Hepatocyte (in vitro differentiated cells): Measurements from ENCODE around the gene RPTOR. TPM values are rescaled to one million over a fixed set of nuclear protein-coding genes. Genes with fewer than 3 reads are reported as not detected.

ENCODE experiments used
- DNase-seq: peaks from one replicate; pipeline ENCODE4 v3.0.0-alpha.2; 2016; ENCODE audit warnings: low spot score
- H2AFZ ChIP-seq: fragments of 200-600 bp; sonication (generic); 2 replicates; pipeline ENCODE4 v1.6.0; 2016; ENCODE audit warnings: antibody characterized with exemption, mild to moderate bottlenecking
- H3K27ac ChIP-seq: fragments of 200-600 bp; sonication (generic); 2 replicates; pipeline ENCODE4 v1.5.1; 2016; ENCODE audit warnings: mild to moderate bottlenecking
- H3K27me3 ChIP-seq: fragments of 200-600 bp; sonication (generic); 2 replicates; pipeline ENCODE4 v1.6.1; 2016
- H3K36me3 ChIP-seq: fragments of 200-600 bp; sonication (generic); replicated peaks from 2 replicates; pipeline ENCODE4 v1.5.1; 2016; ENCODE audit warnings: low read depth; ENCODE audit not compliant: insufficient read depth
- H3K4me1 ChIP-seq: fragments of 200-600 bp; sonication (generic); 2 replicates; pipeline ENCODE4 v1.5.1; 2016; ENCODE audit warnings: mild to moderate bottlenecking, moderate library complexity; ENCODE audit not compliant: insufficient read depth
- H3K4me2 ChIP-seq: fragments of 200-600 bp; sonication (generic); 2 replicates; pipeline ENCODE4 v1.6.0; 2016
- H3K4me3 ChIP-seq: fragments of 200-600 bp; sonication (generic); 2 replicates; pipeline ENCODE4 v1.5.1; 2016; ENCODE audit warnings: mild to moderate bottlenecking
- H3K79me2 ChIP-seq: fragments of 200-600 bp; sonication (generic); 2 replicates; pipeline ENCODE4 v1.6.0; 2017; ENCODE audit warnings: mild to moderate bottlenecking
- H3K9me2 ChIP-seq: fragments of 200-600 bp; sonication (generic); replicated peaks from 2 replicates; pipeline ENCODE4 v1.6.0; 2017; ENCODE audit warnings: mild to moderate bottlenecking; ENCODE audit not compliant: insufficient read depth
- H3K9me3 ChIP-seq: fragments of 200-600 bp; sonication (generic); 2 replicates; pipeline ENCODE4 v1.5.1; 2016; ENCODE audit warnings: low read depth, mild to moderate bottlenecking
- H4K20me1 ChIP-seq: fragments of 200-600 bp; sonication (generic); 2 replicates; pipeline ENCODE4 v1.6.0; 2016; ENCODE audit warnings: mild to moderate bottlenecking; ENCODE audit not compliant: insufficient read depth, poor library complexity, severe bottlenecking
- CTCF ChIP-seq: fragments of 200-600 bp; sonication (generic); IDR thresholded peaks from 2 replicates; pipeline ENCODE4 v1.5.1; 2016; ENCODE audit warnings: antibody characterized with exemption, mild to moderate bottlenecking; ENCODE audit not compliant: poor library complexity
- EZH2 ChIP-seq: fragments of 200-600 bp; sonication (generic); IDR thresholded peaks from 2 replicates; pipeline ENCODE4 v1.6.1; 2016; ENCODE audit warnings: antibody characterized with exemption, mild to moderate bottlenecking, borderline replicate concordance
- EZH2phosphoT487 ChIP-seq: fragments of 200-600 bp; sonication (generic); IDR thresholded peaks from one replicate; pipeline ENCODE4 v1.6.1; 2018; ENCODE audit warnings: antibody characterized with exemption, mild to moderate bottlenecking, low read depth, moderate library complexity; ENCODE audit not compliant: unreplicated experiment, severe bottlenecking
- WGBS: methylation state at CpG from one replicate; pipeline ENCODE4 v1.1.6; 2016; ENCODE audit warnings: low lambda C conversion rate; ENCODE audit errors: missing lambda C conversion rate; 5-methylcytosine and 5-hydroxymethylcytosine counted together
- polyA plus RNA-seq: library from polyadenylated mRNA; unstranded; fragments of >200 nt; fragmentation: Nextera tagmentation; extraction: Ambion mirVana; gene quantifications from 2 replicates; pipeline ENCODE4 v1.2.1, GENCODE V29; 2016
- total RNA-seq: library from RNA; depleted of rRNA; stranded (reverse); fragments of >200 nt; gene quantifications from 2 replicates; pipeline ENCODE4 v1.2.3, GENCODE V29; 2014

RPTOR gene
- total and polyA plus RNA-seq, 2 experiments from 2014 or later, result 14.1 to 20.6 TPM

DNA sequence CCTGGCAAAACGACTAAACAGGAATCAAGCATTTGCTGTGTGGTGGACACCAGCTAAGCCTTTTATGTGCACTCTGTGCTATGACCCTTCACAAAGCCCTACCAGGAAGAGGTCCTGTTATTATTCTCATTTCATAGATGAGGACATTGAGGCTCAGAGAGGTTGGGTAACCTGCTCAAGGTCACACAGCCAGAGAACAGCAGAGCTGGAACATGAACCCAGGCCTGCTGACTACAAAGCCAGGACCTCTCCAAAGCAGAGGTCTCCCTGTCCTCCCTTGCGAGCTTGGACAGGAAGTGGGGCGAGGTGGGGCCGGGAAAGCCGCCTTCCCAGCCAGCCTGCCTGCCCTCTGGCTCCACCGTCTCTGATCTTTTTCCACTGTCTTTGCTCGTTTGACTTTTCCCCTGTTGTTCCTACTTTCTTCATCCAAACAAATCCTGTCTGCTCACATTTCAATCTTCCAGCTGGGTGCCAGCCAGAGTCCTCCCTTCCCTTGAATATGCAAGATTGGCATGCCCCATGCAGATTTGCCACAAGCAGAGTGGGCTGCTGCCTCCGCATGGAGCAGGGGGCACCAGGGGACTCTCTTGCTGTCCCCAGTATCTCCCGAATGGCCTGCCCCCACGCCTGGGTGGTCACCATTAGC lies 23.7 kb upstream of the RPTOR start:
- Histone ChIP-seq H3K4me1 (no peaks in the 10 kb centered on the region), H3K27ac (no peak overlapping the region), H3K4me2 (no peak overlapping the region), H3K9me3 (no peaks in the 10 kb centered on the region), H3K79me2 (no peaks in the 10 kb centered on the region), H4K20me1 (no peaks in the 10 kb centered on the region), H3K36me3 (no peaks in the 10 kb centered on the region), H3K27me3 (no peaks in the 10 kb centered on the region), H3K9me2 (no peaks in the 10 kb centered on the region), H2AFZ (no peak overlapping the region), H3K4me3 (no peak overlapping the region)
- 63% methylated on average over 10 of the region's 10 CpGs for WGBS
- TF ChIP-seq EZH2phosphoT487, result no peak
- no peak for TF ChIP-seq EZH2
- TF ChIP-seq CTCF, result no peak
- DNase-seq, result no peak

GRCh38 chr17:80523054-80523744 lies 21.4 kb upstream of the RPTOR start:
- Histone ChIP-seq H3K27ac (no peak overlapping the region), H3K9me2 (no peaks in the 10 kb centered on the region), H3K4me2 (no peak overlapping the region), H3K27me3 (no peaks in the 10 kb centered on the region), H3K4me3 (no peak overlapping the region), H3K36me3 (no peaks in the 10 kb centered on the region), H3K79me2 (no peaks in the 10 kb centered on the region), H3K9me3 (no peaks in the 10 kb centered on the region), H2AFZ (no peak overlapping the region), H3K4me1 (no peaks in the 10 kb centered on the region), H4K20me1 (no peaks in the 10 kb centered on the region)
- TF ChIP-seq EZH2phosphoT487, result no peak
- TF ChIP-seq EZH2, result no peak
- TF ChIP-seq CTCF, result no peak
- no peak for DNase-seq
- 86% methylated on average over 12 of the region's 12 CpGs for WGBS

GRCh38 chr17:80523956-80524712 lies 20.5 kb upstream of the RPTOR start:
- Histone ChIP-seq H3K9me2 (no peaks in the 10 kb centered on the region), H4K20me1 (no peaks in the 10 kb centered on the region), H3K4me1 (peaks cover 5% of the 10 kb centered on the region), H3K79me2 (no peaks in the 10 kb centered on the region), H3K4me3 (no peak overlapping the region), H3K4me2 (no peak overlapping the region), H3K36me3 (no peaks in the 10 kb centered on the region), H2AFZ (no peak overlapping the region), H3K9me3 (no peaks in the 10 kb centered on the region), H3K27ac (no peak overlapping the region), H3K27me3 (no peaks in the 10 kb centered on the region)
- peak; percentile 37 for DNase-seq
- TF ChIP-seq EZH2, result no peak
- TF ChIP-seq EZH2phosphoT487, result no peak
- TF ChIP-seq CTCF, result no peak
- 60% methylated on average over 16 of the region's 16 CpGs for WGBS
